Activated CD4-positive, alpha-beta T cell treated with anti-CD3 and anti-CD28 coated beads, Interleukin-2, amount 50 U/mL, for 24 hours (primary cell): ENCODE measurements around the gene SYNPO.

ENCODE experiments used
- DNase-seq, 2 donors: peaks; one replicate each; pipeline ENCODE4 v3.0.0-alpha.2; 2020; ENCODE audit warnings: low read depth in 1 of 2, low spot score in 1 of 2

The SYNPO gene

GRCh38 chr5:150624334-150625163 lies 15.9 kb upstream of the SYNPO start:
- DNase-seq: no peak

GRCh38 chr5:150625164-150625535 lies 15.3 kb upstream of the SYNPO start:
- no peak for DNase-seq

- no peak for DNase-seq
Observed at GRCh38 chr5:150625831-150626746, 14.4 kb upstream of the SYNPO start.

- no peak for DNase-seq
Observed at GRCh38 chr5:150626853-150627276, 13.6 kb upstream of the SYNPO start.

- DNase-seq: no peak
Observed at GRCh38 chr5:150627731-150628545, 12.5 kb upstream of the SYNPO start.

- DNase-seq: no peak
Observed at GRCh38 chr5:150628936-150629485, 11.4 kb upstream of the SYNPO start.

- no peak for DNase-seq
Observed at GRCh38 chr5:150630016-150630415, 10.4 kb upstream of the SYNPO start.

GRCh38 chr5:150630461-150631325 lies 9.8 kb upstream of the SYNPO start:
- no peak for DNase-seq

GRCh38 chr5:150631326-150631701 lies 9.1 kb upstream of the SYNPO start:
- no peak for DNase-seq

GRCh38 chr5:150632305-150633160 lies 7.9 kb upstream of the SYNPO start:
- no peak for DNase-seq

- no peak for DNase-seq
Observed at GRCh38 chr5:150633429-150633828, 7.0 kb upstream of the SYNPO start.

GRCh38 chr5:150636391-150637244 lies 3.8 kb upstream of the SYNPO start:
- no peak for DNase-seq

- no peak for DNase-seq
Observed at GRCh38 chr5:150637245-150638052, 3.0 kb upstream of the SYNPO start.

GRCh38 chr5:150638053-150638444 lies 2.4 kb upstream of the SYNPO start:
- DNase-seq: no peak

GRCh38 chr5:150638488-150639376 lies 1.7 kb upstream of the SYNPO start:
- DNase-seq: no peak

- no peak for DNase-seq
Observed at GRCh38 chr5:150639377-150639692, 1.1 kb upstream of the SYNPO start.

- no peak for DNase-seq
Observed at GRCh38 chr5:150639751-150640150, 709 bp upstream of the SYNPO start.
